PC-9 (cell line): ENCODE measurements around the gene PUM1. TPM values are rescaled to one million over a fixed set of nuclear protein-coding genes. Genes with fewer than 3 reads are reported as not detected.

Experiments
- BruUV-seq: library from RNA; stranded (reverse); fragments of 400-500 nt; replicated peaks from 2 replicates; lab custom pipeline; 2021; lab: Mats Ljungman, UMichigan
- CTCF ChIA-PET: fragments of 300-600 bp; sonication (Branson Sonifier 250); formaldehyde crosslinking; loops from one replicate; lab custom pipeline; 2022; ENCODE audit warnings: antibody characterized with exemption; lab: Charles Lee
- POLR2A ChIA-PET: fragments of 300-600 bp; sonication (Branson Sonifier 250); formaldehyde crosslinking; loops from one replicate; lab custom pipeline; 2022; ENCODE audit warnings: antibody characterized with exemption; ENCODE audit not compliant: unreplicated experiment; lab: Charles Lee
- DNase-seq, 2 experiments: peaks; one replicate each; pipeline versions ENCODE4 v3.0.0 to v3.0.0-alpha.2; 2015 to 2022; ENCODE audit warnings: mixed read lengths in 1 of 2
- H2AFZ ChIP-seq: fragments of 200-600 bp; sonication (generic); 2 replicates; pipeline ENCODE4 v1.8.1; 2017; ENCODE audit warnings: antibody characterized with exemption
- H3F3A ChIP-seq: fragments of 200-600 bp; sonication (generic); 2 replicates; pipeline ENCODE4 v1.8.1; 2017; ENCODE audit warnings: antibody characterized with exemption, mild to moderate bottlenecking, low read depth; ENCODE audit not compliant: insufficient read depth
- H3K27ac ChIP-seq: fragments of 200-600 bp; sonication (generic); 2 replicates; pipeline ENCODE4 v1.6.1; 2016; ENCODE audit warnings: mixed run types
- H3K27me3 ChIP-seq: fragments of 200-600 bp; sonication (generic); 2 replicates; pipeline ENCODE4 v1.6.1; 2016; ENCODE audit warnings: low read depth, mixed run types; ENCODE audit not compliant: insufficient read depth
- H3K36me3 ChIP-seq: fragments of 200-600 bp; sonication (generic); 2 replicates; pipeline ENCODE4 v1.6.1; 2016; ENCODE audit warnings: low read depth, mixed run types
- H3K4me1 ChIP-seq: fragments of 200-600 bp; sonication (generic); replicated peaks from 2 replicates; pipeline ENCODE4 v1.6.1; 2016; ENCODE audit warnings: mixed run types; ENCODE audit not compliant: insufficient read depth
- H3K4me2 ChIP-seq: fragments of 200-600 bp; sonication (generic); 2 replicates; pipeline ENCODE4 v1.6.1; 2017; ENCODE audit warnings: mixed run types
- H3K4me3 ChIP-seq: fragments of 200-600 bp; sonication (generic); 2 replicates; pipeline ENCODE4 v1.6.1; 2016; ENCODE audit warnings: mixed run types
- H3K79me2 ChIP-seq: fragments of 200-600 bp; sonication (generic); 2 replicates; pipeline ENCODE4 v1.6.1; 2017; ENCODE audit warnings: low read depth, mixed run types
- H3K9me2 ChIP-seq: fragments of 200-600 bp; sonication (generic); 2 replicates; pipeline ENCODE4 v1.8.1; 2017; ENCODE audit warnings: mild to moderate bottlenecking; ENCODE audit not compliant: insufficient read depth
- H3K9me3 ChIP-seq: fragments of 200-600 bp; sonication (generic); 2 replicates; pipeline ENCODE4 v1.8.1; 2016; ENCODE audit warnings: low read depth; ENCODE audit not compliant: insufficient read depth
- H4K20me1 ChIP-seq: fragments of 200-600 bp; sonication (generic); 2 replicates; pipeline ENCODE4 v1.8.1; 2017; ENCODE audit not compliant: insufficient read depth
- EZH2 ChIP-seq: fragments of 200-600 bp; sonication (generic); IDR thresholded peaks from 2 replicates; pipeline ENCODE4 v1.8.0; 2017; ENCODE audit warnings: antibody characterized with exemption, low read depth
- intact Hi-C: fragments of 100-400 bp; cut with micrococcal nuclease; formaldehyde crosslinking; loops from one replicate; pipeline ENCODE4 v1.10.0; 2022; ENCODE audit not compliant: unreplicated experiment
- total RNA-seq: library from RNA; stranded (reverse); gene quantifications from 2 replicates; pipeline ENCODE4 v1.2.3, GENCODE V29; 2021
- TF ChIP-seq, protein P1 (sequence below): fragments of 200-600 bp; sonication (generic); conservative IDR thresholded peaks from 2 replicates; pipeline ENCODE4 v1.6.1; 2017; ENCODE audit warnings: mixed run types, antibody characterized with exemption, mild to moderate bottlenecking, moderate library complexity

Gene PUM1
- total RNA-seq, 1 experiment from 2014 or later, result 117 TPM

DNA sequence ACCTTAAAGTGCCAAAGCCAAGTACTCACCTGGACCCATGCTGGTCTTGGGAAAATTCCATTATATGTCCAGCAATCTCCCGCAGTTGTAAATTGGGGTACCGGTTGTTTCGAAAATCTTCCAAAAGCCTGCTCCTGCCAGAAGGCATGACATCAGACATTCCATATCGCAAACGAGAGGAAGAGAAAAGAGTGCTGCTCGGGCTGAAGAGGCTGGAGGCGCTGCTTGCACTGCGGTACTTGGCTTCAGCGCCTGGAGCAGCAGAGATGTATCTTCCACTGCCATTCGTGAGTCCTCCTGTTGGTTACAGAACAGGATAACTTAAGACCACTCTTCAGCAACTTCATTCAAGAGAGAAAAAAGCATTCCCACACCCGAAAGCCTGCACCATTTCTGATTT is 111.8 kb downstream of the PUM1 start:
- Histone ChIP-seq H3K79me2 (peaks cover 21% of the 10 kb centered on the region), H3K36me3 (peaks cover 8% of the 10 kb centered on the region; the same call in 1 of the 2 replicates)
- CTCF ChIA-PET, result no interaction called here

DNA sequence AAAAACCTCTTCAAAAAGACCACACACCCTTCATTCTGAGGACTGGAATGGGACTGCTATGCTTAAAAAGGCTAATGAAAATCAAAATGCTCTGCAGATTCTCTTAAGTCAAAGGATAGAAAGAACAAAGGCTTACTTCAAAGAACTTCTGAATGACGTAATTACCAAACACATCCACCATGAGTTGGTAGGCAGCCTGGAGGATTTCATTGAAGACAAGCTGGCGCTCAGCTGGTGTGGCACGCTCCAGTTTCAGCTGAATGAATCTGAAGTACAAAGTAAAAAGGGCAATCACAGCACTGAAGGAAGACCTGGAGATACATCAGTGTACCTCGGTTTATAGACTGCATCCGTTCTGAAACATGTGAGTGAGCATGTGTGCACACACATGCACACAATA is 113.4 kb downstream of the PUM1 start:
- Histone ChIP-seq H3K27ac (no peak overlapping the region), H2AFZ (no peak overlapping the region), H3K4me1 (no peaks in the 10 kb centered on the region), H3F3A (peaks cover 4% of the 10 kb centered on the region; the same call in 1 of the 2 replicates), H3K4me3 (no peak overlapping the region), H3K79me2 (peaks cover 12% of the 10 kb centered on the region), H3K27me3 (no peaks in the 10 kb centered on the region), H3K9me2 (no peaks in the 10 kb centered on the region), H3K9me3 (no peaks in the 10 kb centered on the region), H3K4me2 (no peak overlapping the region), H4K20me1 (peaks cover 29% of the 10 kb centered on the region), H3K36me3 (peaks cover 8% of the 10 kb centered on the region; the same call in 1 of the 2 replicates)
- intact Hi-C loops, result no loop called here
- ChIA-PET CTCF (interaction anchor here (0.6 kb wide), 1 partner anchor 240 kb away, joined by 4 read pairs; no protein-coding TSS in a partner anchor), POLR2A (no interaction called here)
- no peak for DNase-seq
- TF ChIP-seq, protein P1, sequence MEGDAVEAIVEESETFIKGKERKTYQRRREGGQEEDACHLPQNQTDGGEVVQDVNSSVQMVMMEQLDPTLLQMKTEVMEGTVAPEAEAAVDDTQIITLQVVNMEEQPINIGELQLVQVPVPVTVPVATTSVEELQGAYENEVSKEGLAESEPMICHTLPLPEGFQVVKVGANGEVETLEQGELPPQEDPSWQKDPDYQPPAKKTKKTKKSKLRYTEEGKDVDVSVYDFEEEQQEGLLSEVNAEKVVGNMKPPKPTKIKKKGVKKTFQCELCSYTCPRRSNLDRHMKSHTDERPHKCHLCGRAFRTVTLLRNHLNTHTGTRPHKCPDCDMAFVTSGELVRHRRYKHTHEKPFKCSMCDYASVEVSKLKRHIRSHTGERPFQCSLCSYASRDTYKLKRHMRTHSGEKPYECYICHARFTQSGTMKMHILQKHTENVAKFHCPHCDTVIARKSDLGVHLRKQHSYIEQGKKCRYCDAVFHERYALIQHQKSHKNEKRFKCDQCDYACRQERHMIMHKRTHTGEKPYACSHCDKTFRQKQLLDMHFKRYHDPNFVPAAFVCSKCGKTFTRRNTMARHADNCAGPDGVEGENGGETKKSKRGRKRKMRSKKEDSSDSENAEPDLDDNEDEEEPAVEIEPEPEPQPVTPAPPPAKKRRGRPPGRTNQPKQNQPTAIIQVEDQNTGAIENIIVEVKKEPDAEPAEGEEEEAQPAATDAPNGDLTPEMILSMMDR, result no peak
- TF ChIP-seq EZH2, result no peak
- BruUV-seq, result no TSS peak

More for the DNA sequence above, 111.8 kb downstream of the PUM1 start:
- Histone ChIP-seq H3K4me3 (no peak overlapping the region), H4K20me1 (peaks cover 45% of the 10 kb centered on the region), H3K9me2 (no peaks in the 10 kb centered on the region), H3K9me3 (no peaks in the 10 kb centered on the region), H2AFZ (no peak overlapping the region), H3K4me2 (no peak overlapping the region), H3K27ac (no peak overlapping the region), H3K4me1 (no peaks in the 10 kb centered on the region), H3K27me3 (no peaks in the 10 kb centered on the region), H3F3A (peaks cover 1% of the 10 kb centered on the region; the same call in 1 of the 2 replicates)
- intact Hi-C loops, result no loop called here
- no peak for DNase-seq
- BruUV-seq, result no TSS peak
- TF ChIP-seq EZH2, result no peak
- TF ChIP-seq, protein P1, result no peak
- POLR2A ChIA-PET, result no interaction called here

DNA sequence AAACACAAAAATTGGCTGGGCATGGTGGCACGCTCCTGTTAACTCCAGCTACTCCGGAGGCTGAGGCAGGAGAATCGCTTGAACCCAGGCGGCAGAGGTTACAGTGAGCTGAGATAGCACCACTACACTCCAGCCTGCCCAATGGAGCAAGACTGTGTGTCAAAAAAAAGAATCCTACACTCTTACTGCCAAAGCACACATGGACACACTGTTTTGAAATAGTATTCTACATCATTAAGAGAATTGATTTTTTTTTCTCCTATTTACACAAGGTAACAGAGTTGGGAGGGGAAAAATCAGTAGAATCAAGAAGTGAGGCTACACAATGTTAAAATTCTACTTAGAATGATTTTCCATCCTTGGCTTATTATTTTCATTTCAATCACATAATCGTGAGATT is 114.8 kb downstream of the PUM1 start:
- intact Hi-C loops, result no loop called here
- H3K27me3 ChIP-seq, result no peaks in the 10 kb centered on the region
- H3K4me3 ChIP-seq, result no peak overlapping the region
- H3K9me2 ChIP-seq, result no peaks in the 10 kb centered on the region
- H3K36me3 ChIP-seq, result peaks cover under 1% of the 10 kb centered on the region; the same call in 1 of the 2 replicates
- no TSS peak for BruUV-seq
- H4K20me1 ChIP-seq, result peaks cover 26% of the 10 kb centered on the region
- H2AFZ ChIP-seq, result no peak overlapping the region
- TF ChIP-seq, protein P1, result no peak
- no peak for TF ChIP-seq EZH2
- ChIA-PET POLR2A (no interaction called here), CTCF (no interaction called here)
- no peak for DNase-seq
- H3K9me3 ChIP-seq, result no peaks in the 10 kb centered on the region
- H3K4me2 ChIP-seq, result no peak overlapping the region
- H3K79me2 ChIP-seq, result 0 out of 2 replicates have a peak, but pooled peaks cover 11% of the 10 kb centered on the region
- H3K27ac ChIP-seq, result no peak overlapping the region
- H3F3A ChIP-seq, result peaks cover 4% of the 10 kb centered on the region; the same call in 1 of the 2 replicates
- no peaks in the 10 kb centered on the region for H3K4me1 ChIP-seq
